Suprapubic skin (tissue), 3 donors: ENCODE data around the gene PLXNA2.

Experiments
- CTCF ChIP-seq, 2 donors: fragments of 200-600 bp in 1 of 2; fragments of 450-650 bp in 1 of 2; sonication (generic) in 1 of 2; IDR thresholded peaks; one replicate each; pipeline ENCODE4 v1.5.1; 2016 to 2019; ENCODE audit warnings: antibody characterized with exemption in 2 of 2, mild to moderate bottlenecking in 1 of 2, moderate library complexity in 1 of 2
- POLR2AphosphoS5 ChIP-seq, 3 donors: sonication (generic); formaldehyde crosslinking; IDR thresholded peaks; one replicate each; pipeline ENCODE4 v1.6.1; 2017; ENCODE audit warnings: antibody characterized with exemption in 3 of 3

- no peak for TF ChIP-seq POLR2AphosphoS5 (IDR thresholded peaks at IDR 0.05)
- no peak for TF ChIP-seq CTCF (IDR thresholded peaks at IDR 0.05)
Observed at GRCh38 chr1:208004851-208005250, 239.3 kb downstream of the PLXNA2 start.
